CD4-positive, alpha-beta T cell (primary cell): ENCODE results near the gene PORCN. TPM values are rescaled to one million over a fixed set of nuclear protein-coding genes. Genes with fewer than 3 reads are reported as not detected.

ENCODE experiments used
- ATAC-seq: fragments of 200-7000 bp; cut with Tn5 transposase; one replicate; pipeline ENCODE4 v1.10.0; 2022; ENCODE audit warnings: mild to moderate bottlenecking; ENCODE audit not compliant: poor library complexity
- CTCF ChIA-PET: fragments of 350-600 bp; sonication (Branson Sonifier 250); formaldehyde crosslinking; loops from one replicate; lab custom pipeline; 2021; ENCODE audit warnings: antibody characterized with exemption, inconsistent platforms; lab: Charles Lee
- POLR2A ChIA-PET: fragments of 350-600 bp; sonication (Branson Sonifier 250); formaldehyde crosslinking; loops from one replicate; lab custom pipeline; 2021; ENCODE audit warnings: antibody characterized with exemption, inconsistent platforms; lab: Charles Lee
- DNase-seq, 14 experiments: peaks; one replicate each; pipeline ENCODE4 v3.0.0-alpha.2; 2013 to 2020; ENCODE audit warnings: mixed read lengths in 2 of 14
- H3K27ac ChIP-seq, 2 donors: one replicate each; pipeline versions ENCODE4 v1.5.1 to v1.7.0; 2013; ENCODE audit warnings: low read length in 2 of 2, low read depth in 1 of 2, mild to moderate bottlenecking in 1 of 2
- H3K27me3 ChIP-seq, 2 experiments: 1 replicate in 1 of 2; 2 replicates in 1 of 2; pipeline versions ENCODE4 v1.6.1 to v1.7.0; 2013; ENCODE audit warnings: low read length in 2 of 2, control low read depth in 1 of 2, mild to moderate bottlenecking in 1 of 2, moderate library complexity in 1 of 2; ENCODE audit not compliant: insufficient read depth in 2 of 2, control insufficient read depth in 1 of 2
- H3K36me3 ChIP-seq: one replicate; pipeline ENCODE4 v1.6.1; 2013; ENCODE audit warnings: low read length, control low read depth; ENCODE audit not compliant: insufficient read depth
- H3K4me1 ChIP-seq: one replicate; pipeline ENCODE4 v1.6.1; 2013; ENCODE audit warnings: low read length, control low read depth; ENCODE audit not compliant: insufficient read depth
- H3K4me3 ChIP-seq: one replicate; pipeline ENCODE4 v1.5.1; 2013; ENCODE audit warnings: mild to moderate bottlenecking, low read length, moderate library complexity
- H3K9me3 ChIP-seq, 2 experiments: 1 replicate in 1 of 2; 2 replicates in 1 of 2; pipeline versions ENCODE4 v1.6.1 to v1.7.0; 2013; ENCODE audit warnings: low read length in 2 of 2, mild to moderate bottlenecking in 2 of 2, control low read depth in 1 of 2, moderate library complexity in 1 of 2; ENCODE audit not compliant: control insufficient read depth in 1 of 2, insufficient read depth in 1 of 2
- H3K27ac Mint-ChIP-seq: one replicate; pipeline ENCODE4 v1.8.0; 2020; ENCODE audit warnings: mixed read lengths
- H3K27me3 Mint-ChIP-seq: one replicate; pipeline ENCODE4 v1.8.0; 2021; ENCODE audit warnings: mixed read lengths
- H3K36me3 Mint-ChIP-seq: one replicate; pipeline ENCODE4 v1.8.0; 2021; ENCODE audit warnings: low read depth, mixed read lengths
- H3K4me1 Mint-ChIP-seq: one replicate; pipeline ENCODE4 v1.8.0; 2021; ENCODE audit warnings: low read depth, mixed read lengths
- H3K4me3 Mint-ChIP-seq: one replicate; pipeline ENCODE4 v1.8.0; 2020; ENCODE audit warnings: mild to moderate bottlenecking, mixed read lengths
- H3K9me3 Mint-ChIP-seq: one replicate; pipeline ENCODE4 v1.8.0; 2020; ENCODE audit warnings: mixed read lengths
- CTCF ChIP-seq: fragments of 200-600 bp; IDR thresholded peaks from one replicate; pipeline ENCODE4 v1.8.0; 2022; ENCODE audit warnings: antibody characterized with exemption, mild to moderate bottlenecking
- intact Hi-C, 2 experiments: fragments of 100-400 bp; cut with DNase I in 1 of 2; cut with micrococcal nuclease in 1 of 2; formaldehyde crosslinking; loops; one replicate each; pipeline versions ENCODE4 v1.15.1 to v1.9.0; 2023 to 2025; cut with DNase I, micrococcal nuclease
- total RNA-seq, 174 experiments: library from RNA in 2 of 174; stranded (reverse) in 2 of 174; gene quantifications; one replicate each; pipeline ENCODE4 v1.2.3 and lab custom pipeline; 2021 to 2026

The PORCN gene
- total RNA-seq, 2 experiments from 2014 or later, result 12.0 to 14.1 TPM

GRCh38 chrX:48475296-48475695, 33.5 kb upstream of the PORCN start:
- ATAC-seq, result no peak
- H3K36me3 ChIP-seq, result peaks cover 15% of the 10 kb centered on the region
- intact Hi-C loops, result loop anchor here (5.0 to 10.0 kb wide), 5 partner anchors 47 to 820 kb away; partner anchors contain the start of genes EBP (in 2 of the 2), TBC1D25 (in 2 of the 2), ELK1 (in 1 of the 2) and RBM3 (in 1 of the 2)
- no peaks in the 10 kb centered on the region for H3K9me3 ChIP-seq
- TF ChIP-seq CTCF, result no peak
- no peaks in the 10 kb centered on the region for H3K27me3 ChIP-seq
- H3K27ac ChIP-seq, result peak overlapping the region in 1 of 2 donors; percentile 73
- H3K4me3 ChIP-seq, result peak overlapping the region; percentile 92
- no peaks in the 10 kb centered on the region for H3K9me3 Mint-ChIP-seq
- peak overlapping the region; percentile 74 for H3K27ac Mint-ChIP-seq
- peaks cover 23% of the 10 kb centered on the region for H3K36me3 Mint-ChIP-seq
- ChIA-PET CTCF (interaction anchor here (1.0 kb wide), 1 partner anchor 64 kb away, joined by 3 read pairs; the partner anchor contains the start of gene TBC1D25), POLR2A (interaction anchor here (0.9 to 3.0 kb wide), 2 partner anchors 64 to 99 kb away, joined by 4 to 13 read pairs; partner anchors contain the start of genes RBM3 and TBC1D25)
- H3K4me1 Mint-ChIP-seq, result peaks cover 27% of the 10 kb centered on the region
- H3K4me1 ChIP-seq, result peaks cover 22% of the 10 kb centered on the region
- no peaks in the 10 kb centered on the region for H3K27me3 Mint-ChIP-seq
- DNase-seq, result no peak
- H3K4me3 Mint-ChIP-seq, result peak overlapping the region; percentile 90

- Mint-ChIP-seq H3K27ac (peak within 1 kb of the TSS; percentile 74), H3K9me3 (no peaks in the 10 kb centered on the region), H3K36me3 (peaks cover 30% of the 10 kb centered on the region), H3K27me3 (no peaks in the 10 kb centered on the region), H3K4me1 (peaks cover 27% of the 10 kb centered on the region), H3K4me3 (peak within 1 kb of the TSS; percentile 90)
- ChIA-PET CTCF (no interaction called here), POLR2A (interaction anchor here (0.7 to 3.0 kb wide), 5 partner anchors 32 to 326 kb away, joined by 3 to 13 read pairs (median 3); partner anchors contain the start of genes HDAC6, RBM3 and TBC1D25)
- no peak for TF ChIP-seq CTCF
- ATAC-seq (peak; percentile 90), DNase-seq (peak; percentile 77 to 97 (median 84))
- peaks cover 19% of the 10 kb centered on the region for H3K36me3 ChIP-seq
- H3K4me1 ChIP-seq, result peaks cover 22% of the 10 kb centered on the region
- intact Hi-C loops, result loop anchor here (2.0 to 10.0 kb wide), 6 partner anchors 33 to 821 kb away; partner anchors contain the start of genes EBP (in 2 of the 2), TBC1D25 (in 2 of the 2), ELK1 (in 1 of the 2) and PORCN (in 1 of the 2)
- H3K27ac ChIP-seq, result peak within 1 kb of the TSS; percentile 73 to 79
- no peaks in the 10 kb centered on the region for H3K27me3 ChIP-seq
- no peaks in the 10 kb centered on the region for H3K9me3 ChIP-seq
- peak within 1 kb of the TSS; percentile 92 for H3K4me3 ChIP-seq
Observed at GRCh38 chrX:48475774-48476577, 32.8 kb upstream of the PORCN start, which contains the start of gene FTSJ1. Gene FTSJ1, plus strand, starts transcription at chrX:48476199. Its CDS starts 1,849 bp downstream, at chrX:48478048.

- H3K9me3 Mint-ChIP-seq, result no peaks in the 10 kb centered on the region
Observed at GRCh38 chrX:48476919-48477318, 31.9 kb upstream of the PORCN start.

More at GRCh38 chrX:48476919-48477318, 31.9 kb upstream of the PORCN start:
- CTCF ChIA-PET, result no interaction called here
- intact Hi-C loops, result loop anchor here (2.0 to 10.0 kb wide), 6 partner anchors 32 to 822 kb away; partner anchors contain the start of genes EBP (in 2 of the 2), TBC1D25 (in 2 of the 2), ELK1 (in 1 of the 2) and PORCN (in 1 of the 2)
- Mint-ChIP-seq H3K4me3 (peak overlapping the region; percentile 90), H3K27me3 (no peaks in the 10 kb centered on the region), H3K27ac (peak overlapping the region; percentile 74), H3K36me3 (peaks cover 38% of the 10 kb centered on the region), H3K4me1 (peaks cover 23% of the 10 kb centered on the region)
- no peak for TF ChIP-seq CTCF
- POLR2A ChIA-PET, result interaction anchor here (0.7 to 1.0 kb wide), 2 partner anchors 63 to 325 kb away, joined by 3 read pairs; partner anchors contain the start of genes HDAC6 and TBC1D25
- H3K4me3 ChIP-seq, result peak overlapping the region; percentile 92
- H3K27me3 ChIP-seq, result no peaks in the 10 kb centered on the region
- peak overlapping the region; percentile 73 to 79 for H3K27ac ChIP-seq
- H3K4me1 ChIP-seq, result peaks cover 22% of the 10 kb centered on the region
- no peak for DNase-seq
- peaks cover 26% of the 10 kb centered on the region for H3K36me3 ChIP-seq
- no peak for ATAC-seq
- H3K9me3 ChIP-seq, result no peaks in the 10 kb centered on the region
